ENCODE results near the gene PEDS1.
"Not testable (repeated sequence)": the region's sequence is repeated elsewhere in the genome, so short reads cannot be mapped to it uniquely, and the experiment has no call there.

PEDS1 gene

DNA sequence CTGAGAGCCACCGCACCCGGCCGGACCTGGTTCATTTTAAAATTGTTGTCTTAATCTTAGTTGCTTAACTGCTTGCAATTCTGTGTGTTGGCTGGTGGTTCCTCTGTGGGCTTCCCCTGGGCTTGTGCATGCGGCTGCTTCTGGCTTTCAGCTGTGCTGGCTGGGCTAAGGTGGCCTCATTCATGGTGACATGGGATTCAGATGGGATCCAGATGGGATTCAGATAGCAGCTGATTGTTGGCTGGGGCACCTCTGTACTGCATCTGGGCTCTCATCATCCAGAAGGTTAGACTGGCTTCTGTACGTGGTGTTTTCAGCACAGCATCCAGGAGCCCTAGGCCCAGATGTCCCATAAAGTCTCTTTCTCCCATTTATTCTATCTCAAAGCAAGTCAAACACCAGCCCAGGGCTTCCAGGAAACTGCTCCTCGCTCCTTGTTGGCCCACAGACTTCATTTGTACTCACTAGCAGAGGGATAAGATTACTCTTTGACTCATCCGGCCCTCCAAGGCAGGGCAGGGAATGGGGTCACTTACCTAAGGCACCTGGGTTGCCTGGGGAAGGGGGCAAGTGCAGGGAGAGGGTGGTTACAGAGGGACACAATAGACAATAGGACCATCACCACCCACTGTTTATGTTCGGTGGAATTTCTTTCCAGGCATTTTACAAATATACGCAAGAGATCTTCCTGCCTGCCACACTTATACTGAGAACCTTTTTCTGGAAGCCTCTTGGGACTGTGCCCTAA lies 10.2 kb upstream of the PEDS1 start:
- DNase-seq (ENCODE audit: low spot score) (no peak), FAIRE-seq (no peak)

DNA sequence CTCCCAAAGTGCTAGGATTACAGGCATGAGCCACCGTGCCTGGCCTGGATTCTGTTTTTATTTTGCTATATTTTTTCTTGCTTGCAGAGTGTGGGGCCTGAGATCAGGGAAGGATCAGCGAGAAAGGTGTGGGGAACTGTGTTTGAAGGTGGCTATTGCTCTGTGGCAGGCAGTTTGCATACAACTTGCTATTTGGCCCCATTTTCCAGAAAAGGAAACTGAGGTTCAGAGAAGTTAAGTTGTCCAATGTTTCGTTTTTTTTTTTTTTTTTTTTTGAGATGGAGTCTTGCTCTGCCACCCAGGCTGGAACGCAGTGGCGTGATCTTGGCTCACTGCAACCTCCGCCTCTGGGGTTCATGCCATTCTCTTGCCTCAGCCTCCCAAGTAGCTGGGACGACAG lies 8.0 kb upstream of the PEDS1 start:
- FAIRE-seq; DNase-seq (ENCODE audit: low spot score): not testable (repeated sequence)

GRCh38 chr20:50153153-50153499 lies 397 bp downstream of the PEDS1 start:
- FAIRE-seq = no peak
- no peak for DNase-seq (ENCODE audit: low spot score)

DNA sequence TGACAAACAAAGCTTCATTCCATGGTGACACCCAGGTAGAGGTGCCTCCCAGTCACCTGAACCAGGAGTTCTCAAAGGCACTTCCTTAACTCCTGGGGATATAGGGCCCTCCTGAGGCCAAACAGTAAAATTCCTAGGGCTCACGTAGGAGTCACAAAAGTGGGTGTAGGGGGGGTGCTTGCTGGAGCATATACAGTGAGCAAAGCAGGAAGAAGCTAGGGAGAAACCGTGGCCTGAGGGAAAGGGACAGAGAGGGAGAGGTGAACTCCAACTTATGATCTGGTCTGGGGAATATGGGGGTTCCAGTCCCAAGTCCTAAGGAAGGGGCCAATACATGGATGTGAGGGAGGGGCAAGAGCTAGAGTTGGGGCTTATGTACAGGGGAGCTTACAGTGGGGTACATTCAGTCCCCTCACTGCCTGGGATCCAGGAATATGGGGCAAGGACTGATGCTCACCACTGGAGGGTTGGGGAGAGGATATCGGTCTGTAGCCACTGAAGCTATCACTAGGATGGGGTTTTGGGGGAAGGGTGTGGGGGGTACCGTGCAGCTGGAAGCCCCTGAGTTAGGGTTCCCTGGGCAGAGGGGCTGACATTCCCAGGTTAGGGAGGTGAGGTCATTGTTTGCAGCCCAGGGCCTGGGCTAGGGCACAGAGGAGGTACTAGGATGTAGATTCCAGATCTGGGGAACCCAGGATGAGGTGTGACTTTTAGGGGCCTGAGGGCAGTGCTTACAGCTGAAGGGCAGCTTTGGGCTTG lies 950 bp downstream of the PEDS1 start:
- DNase-seq (ENCODE audit: low spot score) (no peak), FAIRE-seq (no peak)

GRCh38 chr20:50151034-50151743 lies 2.3 kb downstream of the PEDS1 start:
- no peak for DNase-seq (ENCODE audit: low spot score)

DNA sequence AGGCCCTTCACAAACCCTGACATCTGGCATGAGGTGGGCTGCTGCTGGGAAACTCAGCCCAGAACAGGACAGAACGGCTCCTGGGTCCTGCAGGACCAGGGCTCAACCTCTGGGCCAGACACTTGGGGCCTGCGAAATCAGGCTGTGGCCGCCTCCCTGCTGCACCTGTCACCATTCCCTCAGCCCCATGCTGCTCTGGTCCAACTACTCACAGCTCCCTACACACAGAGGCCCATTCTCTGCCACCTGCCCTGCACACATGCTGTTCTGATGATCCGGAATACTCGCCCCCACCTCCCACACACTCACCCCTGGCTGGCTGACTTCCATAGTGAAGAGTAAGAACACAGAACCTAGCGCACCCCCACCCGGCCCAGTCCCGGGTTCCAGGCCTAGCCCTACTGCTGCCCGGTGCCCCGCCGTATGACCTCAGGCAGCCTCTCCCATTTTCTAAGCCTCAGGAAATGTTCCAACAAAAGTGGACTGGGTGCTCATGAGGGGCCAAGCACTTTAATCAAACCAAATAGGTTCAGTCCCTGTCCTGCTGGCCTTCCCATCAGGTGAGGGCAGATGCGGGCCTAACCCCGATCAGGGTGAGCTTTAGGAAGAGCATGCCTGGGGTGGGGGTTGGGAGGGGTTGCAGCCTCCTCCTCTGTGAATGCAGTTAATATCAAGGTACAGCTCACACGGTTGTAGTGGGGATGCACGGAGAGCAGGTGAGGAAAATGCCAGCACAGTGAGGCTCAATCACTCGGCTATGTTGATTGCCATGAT lies 3.9 kb downstream of the PEDS1 start:
- no peak for DNase-seq (ENCODE audit: low spot score)
- FAIRE-seq = no peak

More at GRCh38 chr20:50151034-50151743, 2.3 kb downstream of the PEDS1 start:
- FAIRE-seq = no peak

GRCh38 chr20:50146732-50147662 lies 6.5 kb downstream of the PEDS1 start:
- FAIRE-seq (no peak), DNase-seq (ENCODE audit: low spot score) (no peak)

DNA sequence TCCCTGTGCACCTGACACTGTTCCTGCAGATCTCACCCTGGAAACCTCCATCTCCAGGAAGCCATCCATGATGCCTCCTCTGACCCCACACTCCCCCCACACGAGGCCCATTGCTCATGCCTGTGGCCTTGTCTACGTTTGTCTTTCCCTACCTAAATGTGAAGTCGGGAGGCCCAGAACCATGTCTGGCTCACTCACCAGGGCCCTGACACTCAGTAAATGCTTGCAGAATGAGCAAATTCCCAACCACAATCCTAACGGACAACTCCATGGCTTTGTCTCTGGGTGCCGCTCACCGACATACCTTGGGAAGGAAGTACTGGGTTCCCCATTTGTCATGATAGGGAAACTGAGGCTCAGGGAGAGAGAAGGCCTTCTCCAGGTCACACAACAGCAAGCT lies 7.3 kb downstream of the PEDS1 start:
- no peak for DNase-seq (ENCODE audit: low spot score)
- no peak for FAIRE-seq

DNA sequence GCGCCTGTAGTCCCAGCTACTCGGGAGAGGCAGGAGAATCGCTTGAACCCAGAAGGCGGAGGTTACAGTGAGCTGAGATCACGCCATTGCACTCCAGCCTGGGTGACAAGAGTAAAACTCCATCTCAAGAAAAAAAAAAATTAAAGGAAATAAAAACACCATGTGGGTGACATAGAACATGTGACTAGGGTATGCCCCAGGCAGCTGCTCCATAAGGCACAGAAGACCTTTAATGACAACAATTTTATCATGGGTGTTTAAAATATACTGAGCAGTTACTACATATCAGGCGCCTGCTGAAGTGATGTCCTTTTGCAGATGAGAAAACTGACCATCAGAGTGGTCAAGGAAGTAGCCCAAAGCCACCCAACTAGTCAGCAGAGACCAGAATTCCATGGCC lies 8.0 kb downstream of the PEDS1 start:
- no peak for DNase-seq (ENCODE audit: low spot score)
- FAIRE-seq = no peak

DNA sequence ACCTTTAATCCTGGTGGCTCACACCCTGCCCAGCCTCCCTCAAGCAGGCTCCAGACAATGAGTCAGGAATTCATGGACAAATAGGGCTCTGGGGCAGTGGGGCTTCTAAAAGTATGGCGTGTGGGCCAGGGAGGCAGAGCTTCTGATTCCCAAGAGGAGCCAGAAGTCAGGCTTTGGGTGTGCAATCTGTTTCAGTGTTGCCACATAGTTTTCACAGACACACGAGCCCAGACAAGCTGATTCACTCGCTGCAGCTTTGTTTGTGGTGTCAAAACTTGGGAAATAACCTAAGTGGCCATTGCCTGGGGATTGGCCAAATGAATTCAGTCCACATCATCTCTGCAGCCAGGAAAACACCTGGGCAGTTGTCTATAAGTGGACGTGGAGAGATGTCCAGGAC lies 9.2 kb downstream of the PEDS1 start:
- no peak for FAIRE-seq
- DNase-seq (ENCODE audit: low spot score) = no peak

DNA sequence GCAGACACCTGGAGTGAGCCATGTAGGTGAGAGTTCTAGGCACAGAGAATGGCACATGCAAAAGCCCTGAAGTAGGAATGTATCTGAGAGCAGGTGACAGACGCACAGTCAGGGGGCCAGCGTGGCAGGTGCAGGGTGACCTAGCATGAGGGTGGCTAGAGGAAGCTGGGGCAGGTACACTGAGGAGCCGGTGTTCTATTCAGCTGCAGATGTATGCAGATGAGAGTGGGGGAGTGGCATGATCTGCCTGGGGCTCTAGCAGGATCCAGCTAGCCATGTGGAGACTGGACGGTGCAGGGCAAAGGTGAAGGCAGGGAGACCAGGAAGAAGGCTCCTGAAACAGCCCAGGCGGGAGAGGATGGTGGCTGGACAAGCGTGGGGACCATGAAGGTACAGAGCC lies 10.7 kb downstream of the PEDS1 start:
- no peak for DNase-seq (ENCODE audit: low spot score)
- FAIRE-seq = no peak

GRCh38 chr20:50141811-50142561 lies 11.5 kb downstream of the PEDS1 start:
- no peak for DNase-seq (ENCODE audit: low spot score)
- no peak for FAIRE-seq

DNA sequence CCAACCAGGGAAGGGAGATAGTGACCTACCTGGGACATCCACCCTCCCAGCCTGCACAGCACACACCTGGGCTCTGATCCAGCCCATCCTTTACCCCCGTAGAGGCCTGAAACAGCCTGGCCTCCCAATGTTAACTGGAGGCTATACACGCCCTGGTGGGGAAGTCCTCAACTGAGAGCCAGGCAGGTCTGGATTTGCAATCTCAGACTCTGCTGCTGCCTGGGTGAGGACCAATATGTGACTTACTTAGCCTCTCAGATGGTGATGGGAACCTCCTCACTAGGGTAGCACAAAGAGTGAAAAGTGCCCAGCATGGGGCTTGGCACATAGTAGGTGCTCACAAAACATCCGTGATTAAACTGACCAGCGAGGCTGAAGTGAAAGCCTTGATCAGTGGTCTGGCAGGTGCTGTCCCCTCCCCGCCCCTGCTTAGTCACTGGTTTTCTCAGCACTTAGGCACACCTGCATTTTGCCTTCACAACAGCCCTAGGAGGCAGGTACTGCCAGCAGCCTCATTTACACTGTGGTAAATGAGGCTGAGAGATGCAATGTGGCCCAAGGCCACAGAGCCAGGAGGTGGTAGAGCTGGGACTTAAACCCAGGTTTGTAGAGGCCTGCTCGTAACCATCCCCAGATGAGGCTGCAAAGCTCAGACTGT lies 12.4 kb downstream of the PEDS1 start:
- no peak for DNase-seq (ENCODE audit: low spot score)
- no peak for FAIRE-seq

- DNase-seq (ENCODE audit: low spot score) (no peak), FAIRE-seq (no peak)
Measured at GRCh38 chr20:50140339-50140859, 13.1 kb downstream of the PEDS1 start.

DNA sequence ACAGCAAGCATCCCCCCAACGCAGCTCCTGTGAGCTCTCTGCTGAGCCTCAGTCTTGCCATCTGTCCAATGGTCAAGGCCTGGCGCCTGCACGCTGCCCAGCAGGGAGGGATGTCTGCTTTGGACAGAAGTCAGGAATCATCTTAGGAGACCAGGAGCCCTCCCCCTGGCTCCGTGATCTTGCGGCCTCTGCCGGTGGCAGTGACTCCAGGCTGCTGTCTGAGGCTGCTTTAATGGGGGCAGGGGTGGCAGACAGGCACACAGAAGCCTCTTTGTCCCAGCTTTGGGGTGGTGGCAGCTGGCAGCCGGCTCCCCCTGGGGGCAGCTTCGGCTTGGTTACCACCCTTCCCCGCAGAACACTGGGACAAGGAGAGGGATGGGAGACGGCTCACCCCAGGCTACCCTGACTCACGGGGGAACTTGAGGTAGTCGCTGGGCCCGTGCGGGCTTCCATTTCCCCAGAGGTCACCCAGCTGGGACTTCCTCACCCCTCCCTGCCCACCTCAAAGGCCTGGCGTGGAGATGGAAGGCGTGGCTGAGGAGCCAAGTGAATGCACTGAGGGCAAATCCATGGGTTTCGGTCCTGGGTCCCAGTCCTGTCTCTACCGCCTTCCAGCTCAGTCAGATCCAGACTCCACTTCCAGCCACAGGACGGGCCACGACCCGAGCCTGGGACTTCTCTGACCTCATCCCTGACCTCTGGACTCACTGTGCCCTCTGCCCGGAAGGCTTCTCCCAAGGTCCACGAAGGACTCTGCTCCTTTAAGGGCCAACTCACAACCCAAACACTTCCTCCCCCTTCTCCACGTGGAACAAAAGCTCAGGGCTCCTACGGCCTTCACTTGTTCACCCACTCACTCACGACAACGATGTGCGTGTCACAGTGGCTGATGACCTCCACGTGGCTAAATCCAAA lies 14.8 kb downstream of the PEDS1 start:
- FAIRE-seq (peak; percentile 37), DNase-seq (ENCODE audit: low spot score) (peak; percentile 79)

DNA sequence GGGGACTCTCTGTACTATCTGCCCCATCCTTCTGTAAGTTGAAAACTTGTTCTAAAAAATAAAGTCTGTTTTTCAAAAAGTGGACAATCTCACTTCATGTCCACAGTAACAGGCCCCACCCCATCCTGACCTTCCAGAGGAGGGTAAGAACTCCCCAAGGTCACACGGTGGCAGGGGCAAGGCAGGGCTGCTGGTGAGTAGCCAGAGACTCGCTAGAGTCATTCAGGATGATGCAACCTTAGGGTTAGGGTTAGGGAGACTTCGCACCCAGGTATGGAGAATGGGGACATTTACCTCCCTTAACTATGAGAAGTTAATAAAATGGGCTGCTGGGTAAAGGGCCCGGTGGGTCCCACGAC lies 15.4 kb downstream of the PEDS1 start:
- DNase-seq (ENCODE audit: low spot score) (no peak), FAIRE-seq (peak; percentile 55)

- not testable (repeated sequence) for FAIRE-seq; DNase-seq (ENCODE audit: low spot score)
Measured at GRCh38 chr20:50137702-50138101, 15.8 kb downstream of the PEDS1 start.

Measured in urothelium cell line (cell line).